ENCODE data around the gene OARD1. TPM values are rescaled to one million over a fixed set of nuclear protein-coding genes. Genes with fewer than 3 reads are reported as not detected.

The OARD1 gene
- total and polyA plus RNA-seq, 2 of the 8 experiments (the other 6 are each of a cell fraction or from before 2014, with no cell fraction given), result 16.8 to 35.8 TPM

DNA sequence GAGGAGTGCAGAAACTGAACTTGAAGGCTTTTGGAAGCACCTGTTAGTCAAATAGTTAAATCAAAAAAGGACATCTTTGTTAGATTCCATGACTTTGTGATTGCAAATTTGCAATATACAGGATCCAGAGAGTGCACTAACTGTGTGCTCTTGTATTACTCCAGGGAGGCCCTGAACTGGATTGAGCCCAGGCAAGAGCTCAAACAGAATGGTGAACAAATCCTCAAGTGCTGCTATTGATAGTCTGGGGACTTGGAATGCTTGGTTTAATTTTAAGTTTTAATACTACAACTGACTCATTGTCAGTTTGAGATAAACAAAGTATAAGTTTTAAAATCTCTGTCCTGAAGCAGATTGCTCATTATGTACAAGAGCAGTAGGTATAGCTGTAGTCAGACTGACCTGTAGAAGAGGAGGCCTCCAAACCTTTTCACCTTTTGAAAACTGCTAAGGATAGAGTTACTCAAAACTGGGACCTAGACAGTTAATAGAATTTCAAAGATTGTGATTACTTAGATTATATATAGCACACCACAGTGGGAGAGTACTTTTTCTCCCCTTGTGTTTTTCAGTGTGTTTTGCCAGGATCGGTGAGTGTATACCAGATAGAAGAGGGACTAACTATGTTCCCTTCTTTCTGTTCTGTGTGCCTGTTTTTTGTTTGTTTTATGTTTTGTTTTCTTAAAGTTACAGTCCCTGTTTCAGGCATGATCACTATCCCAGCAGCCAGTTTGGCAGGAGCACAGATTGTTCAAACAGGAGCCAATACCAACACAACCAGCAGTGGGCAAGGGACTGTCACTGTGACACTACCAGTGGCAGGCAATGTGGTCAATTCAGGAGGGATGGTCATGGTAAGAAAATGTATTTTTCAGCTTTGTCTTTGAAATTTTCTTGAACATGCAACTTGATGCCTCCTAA, 18.9 kb upstream of the OARD1 start (continued):
- TF ChIP-seq SIX5 (IDR thresholded peaks at IDR 0.05; ENCODE audit: low read depth, low read length) (no peak), TEAD4 (IDR thresholded peaks at IDR 0.05; ENCODE audit: low read depth, low read length) (no peak)
